IPS-18a (cell line): ENCODE results near the gene INPP5D.
"Not testable (repeated sequence)": the region's sequence is repeated elsewhere in the genome, so short reads cannot be mapped to it uniquely, and the experiment has no call there.

ENCODE experiments used
- H3K27ac ChIP-seq: one replicate; pipeline ENCODE4 v1.5.1; 2013; ENCODE audit warnings: low read length
- H3K27me3 ChIP-seq: one replicate; pipeline ENCODE4 v1.6.1; 2013; ENCODE audit warnings: mild to moderate bottlenecking, low read length; ENCODE audit not compliant: control insufficient read depth, insufficient read depth
- H3K36me3 ChIP-seq: one replicate; pipeline ENCODE4 v1.6.1; 2013; ENCODE audit warnings: low read depth, low read length; ENCODE audit not compliant: control insufficient read depth
- H3K4me1 ChIP-seq: one replicate; pipeline ENCODE4 v1.6.1; 2013; ENCODE audit warnings: low read depth, low read length; ENCODE audit not compliant: control insufficient read depth
- H3K4me3 ChIP-seq: one replicate; pipeline ENCODE4 v1.5.1; 2013; ENCODE audit warnings: low read length
- H3K9ac ChIP-seq: one replicate; pipeline ENCODE4 v1.6.1; 2013; ENCODE audit warnings: mild to moderate bottlenecking, low read length, moderate library complexity
- H3K9me3 ChIP-seq: one replicate; pipeline ENCODE4 v1.6.1; 2013; ENCODE audit warnings: low read depth, low read length; ENCODE audit not compliant: control insufficient read depth

The INPP5D gene

GRCh38 chr2:233059797-233060500 lies at the start of gene INPP5D:
Gene INPP5D, plus strand, starts transcription at chr2:233060342. Its CDS starts 137 bp downstream, at chr2:233060479.
- Histone ChIP-seq H3K27me3 (peaks cover 1% of the 10 kb centered on the region), H3K36me3 (no peaks in the 10 kb centered on the region), H3K9ac (no peak within 1 kb of the TSS), H3K9me3 (no peaks in the 10 kb centered on the region), H3K4me3 (no peak within 1 kb of the TSS), H3K4me1 (peaks cover 4% of the 10 kb centered on the region), H3K27ac (no peak within 1 kb of the TSS)

DNA sequence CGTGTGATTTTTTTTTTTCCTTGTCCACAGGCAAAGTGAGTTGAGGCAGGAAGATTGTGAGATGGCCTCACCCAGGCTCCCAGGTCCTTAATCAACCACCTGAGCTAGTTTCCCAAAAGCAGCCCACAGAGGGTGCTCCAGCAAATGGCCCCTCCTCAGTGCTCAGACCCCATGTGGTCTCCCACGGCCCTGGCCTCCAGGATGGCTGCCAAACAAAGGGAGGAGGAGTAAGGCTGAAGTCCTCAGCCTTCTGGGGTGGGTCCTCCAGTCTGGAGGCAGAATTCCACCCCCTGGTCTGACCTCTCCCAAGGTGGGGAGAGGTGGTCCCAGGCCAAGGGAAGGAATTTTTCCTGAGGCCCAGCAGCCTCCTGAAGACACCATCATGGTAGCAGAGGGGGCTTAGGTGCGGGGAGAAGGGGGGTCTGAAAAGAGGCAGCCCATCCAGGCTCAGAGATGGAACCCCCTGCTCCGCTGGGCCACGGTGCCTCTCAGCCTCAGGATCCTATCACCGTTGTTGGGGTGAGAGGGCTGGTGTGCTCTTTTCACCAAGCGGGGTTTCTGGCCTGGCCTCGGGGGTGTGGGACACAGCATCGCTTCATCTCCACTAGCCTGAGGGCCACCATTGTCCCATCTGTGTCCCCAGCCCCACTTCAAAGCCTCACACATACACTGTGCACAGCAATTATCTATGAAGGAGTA lies 49.4 kb upstream of the INPP5D start:
- Histone ChIP-seq H3K4me3 (no peak overlapping the region), H3K4me1 (no peaks in the 10 kb centered on the region), H3K27me3 (no peaks in the 10 kb centered on the region), H3K27ac (no peak overlapping the region), H3K36me3 (no peaks in the 10 kb centered on the region), H3K9ac (no peak overlapping the region), H3K9me3 (no peaks in the 10 kb centered on the region)

DNA sequence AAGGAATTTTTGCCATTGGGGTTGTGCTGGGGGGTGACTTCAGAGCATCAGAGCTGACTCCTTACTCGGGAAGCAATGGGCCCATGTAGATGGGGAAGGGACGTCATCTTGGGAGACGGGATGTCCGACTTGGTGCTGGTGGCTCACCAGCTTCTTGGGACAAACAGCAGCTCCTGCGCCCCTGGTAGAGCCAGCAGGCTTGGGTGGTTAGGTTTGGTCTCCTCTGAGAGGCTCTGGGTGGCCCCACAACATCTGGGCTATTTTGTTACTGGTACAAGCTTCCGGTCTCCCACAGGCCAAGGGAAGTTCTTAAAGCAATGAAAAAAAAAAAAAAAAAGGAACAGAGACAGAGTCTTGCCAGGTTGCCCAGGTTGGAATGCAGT lies 48.9 kb upstream of the INPP5D start:
- H3K9ac ChIP-seq: no peak overlapping the region

GRCh38 chr2:233011702-233012131 lies 48.4 kb upstream of the INPP5D start:
- Histone ChIP-seq H3K36me3 (no peaks in the 10 kb centered on the region), H3K27ac (no peak overlapping the region), H3K4me1 (no peaks in the 10 kb centered on the region), H3K9me3 (no peaks in the 10 kb centered on the region), H3K4me3 (no peak overlapping the region), H3K27me3 (no peaks in the 10 kb centered on the region), H3K9ac (no peak overlapping the region)

More for the DNA sequence above, 48.9 kb upstream of the INPP5D start:
- H3K27me3 ChIP-seq: no peaks in the 10 kb centered on the region
- H3K36me3 ChIP-seq: no peaks in the 10 kb centered on the region
- H3K27ac ChIP-seq: no peak overlapping the region
- no peaks in the 10 kb centered on the region for H3K4me1 ChIP-seq
- H3K9me3 ChIP-seq: no peaks in the 10 kb centered on the region
- H3K4me3 ChIP-seq: no peak overlapping the region

DNA sequence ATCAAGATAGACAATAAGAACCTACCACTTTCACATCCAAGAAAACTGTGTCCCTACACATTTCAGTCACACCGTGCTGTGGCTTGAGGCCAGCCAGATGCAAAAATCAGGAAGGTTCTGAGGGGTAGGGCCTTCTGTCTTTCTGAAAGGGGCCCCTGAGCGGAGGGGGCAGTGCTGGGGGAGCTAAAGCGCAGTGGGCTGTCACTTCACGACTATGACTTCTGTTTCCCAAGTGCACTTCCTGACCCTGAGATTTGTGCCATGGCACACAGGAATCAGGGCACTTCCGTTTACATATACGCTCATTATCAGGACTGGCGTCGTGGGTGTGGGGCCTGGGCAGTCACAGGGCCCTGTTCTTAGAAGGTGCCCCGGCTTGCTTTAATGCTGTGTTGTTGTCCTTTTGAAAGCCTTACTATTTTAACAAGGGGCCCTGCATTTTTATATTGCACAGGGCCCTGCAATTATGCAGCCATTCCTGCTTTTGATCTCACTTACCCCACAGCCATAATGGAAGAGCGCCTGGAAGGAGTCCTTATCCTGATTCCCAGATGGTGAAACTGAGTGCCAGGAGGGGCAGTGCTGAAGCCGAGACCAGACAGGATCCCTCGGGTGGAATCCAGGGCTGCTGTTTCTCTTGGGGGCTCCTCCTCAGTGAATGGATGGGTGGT lies 47.7 kb upstream of the INPP5D start:
- Histone ChIP-seq H3K36me3 (no peaks in the 10 kb centered on the region), H3K9ac (no peak overlapping the region), H3K9me3 (no peaks in the 10 kb centered on the region), H3K4me1 (no peaks in the 10 kb centered on the region), H3K27ac (no peak overlapping the region), H3K4me3 (no peak overlapping the region), H3K27me3 (no peaks in the 10 kb centered on the region)

GRCh38 chr2:233013027-233013461 lies 47.1 kb upstream of the INPP5D start, which contains the start of gene NGEF:
Gene NGEF, minus strand, starts transcription at chr2:233013256. Its CDS starts 38,366 bp downstream, at chr2:232974890.
- no peaks in the 10 kb centered on the region for H3K4me1 ChIP-seq
- no peak within 1 kb of the TSS for H3K27ac ChIP-seq
- no peak within 1 kb of the TSS for H3K4me3 ChIP-seq

GRCh38 chr2:233013650-233014049 lies 46.5 kb upstream of the INPP5D start:
- Histone ChIP-seq H3K27me3 (no peaks in the 10 kb centered on the region), H3K9me3 (no peaks in the 10 kb centered on the region), H3K4me3 (no peak overlapping the region), H3K27ac (no peak overlapping the region), H3K9ac (no peak overlapping the region), H3K4me1 (no peaks in the 10 kb centered on the region), H3K36me3 (no peaks in the 10 kb centered on the region)

More at GRCh38 chr2:233013027-233013461, 47.1 kb upstream of the INPP5D start, which contains the start of gene NGEF:
- Histone ChIP-seq H3K9ac (no peak within 1 kb of the TSS), H3K9me3 (no peaks in the 10 kb centered on the region), H3K27me3 (no peaks in the 10 kb centered on the region), H3K36me3 (no peaks in the 10 kb centered on the region)

DNA sequence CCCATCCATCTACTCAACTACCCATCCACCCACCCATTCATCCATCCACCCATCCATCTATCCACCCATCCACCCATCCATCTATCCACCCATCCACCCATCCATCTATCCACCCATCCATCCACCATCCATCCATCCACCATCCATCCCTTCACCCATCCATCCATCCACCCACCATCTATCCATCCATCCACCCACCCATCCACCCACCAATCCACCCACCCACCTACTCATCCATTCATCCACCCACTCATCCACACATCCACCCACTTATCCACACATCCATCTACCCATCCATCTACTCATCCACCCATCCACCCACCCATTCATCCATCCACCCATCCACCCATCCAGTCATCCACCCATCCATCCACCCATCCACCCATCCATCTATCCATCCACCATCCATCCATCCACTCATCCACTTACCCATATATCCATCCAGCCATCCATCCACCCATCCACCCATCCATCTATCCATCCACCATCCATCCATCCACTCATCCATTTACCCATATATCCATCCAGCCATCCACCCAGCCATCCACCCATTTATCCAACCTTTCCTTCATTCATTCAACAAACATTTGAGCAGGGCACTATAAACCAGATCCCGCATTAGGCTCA lies 45.0 kb upstream of the INPP5D start:
- H3K36me3 ChIP-seq: no peaks in the 10 kb centered on the region
- H3K9me3 ChIP-seq: no peaks in the 10 kb centered on the region
- no peak overlapping the region for H3K4me3 ChIP-seq
- no peak overlapping the region for H3K27ac ChIP-seq
- no peaks in the 10 kb centered on the region for H3K4me1 ChIP-seq
- no peaks in the 10 kb centered on the region for H3K27me3 ChIP-seq
- no peak overlapping the region for H3K9ac ChIP-seq

DNA sequence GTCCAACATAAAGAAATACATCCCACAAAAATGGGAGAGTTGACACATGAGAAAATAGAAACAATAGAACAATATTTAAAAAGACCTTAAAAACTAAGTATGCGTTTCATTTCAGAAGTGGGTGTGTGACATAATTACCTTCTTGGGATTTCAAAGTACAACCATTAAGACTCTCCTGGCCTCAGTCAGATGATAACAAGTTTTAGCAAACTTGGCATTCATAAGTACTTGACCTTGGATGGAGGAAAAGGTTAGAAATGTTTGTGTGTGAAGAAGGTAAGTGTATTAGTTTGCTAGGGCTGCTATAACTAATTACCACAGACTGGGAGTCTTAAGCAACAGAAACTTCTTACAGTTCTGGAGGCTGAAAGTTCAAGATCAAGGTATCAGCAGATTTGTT lies 42.2 kb upstream of the INPP5D start:
- Histone ChIP-seq H3K27me3 (no peaks in the 10 kb centered on the region), H3K27ac (no peak overlapping the region), H3K9me3 (no peaks in the 10 kb centered on the region), H3K4me1 (no peaks in the 10 kb centered on the region), H3K9ac (no peak overlapping the region), H3K36me3 (no peaks in the 10 kb centered on the region), H3K4me3 (no peak overlapping the region)

DNA sequence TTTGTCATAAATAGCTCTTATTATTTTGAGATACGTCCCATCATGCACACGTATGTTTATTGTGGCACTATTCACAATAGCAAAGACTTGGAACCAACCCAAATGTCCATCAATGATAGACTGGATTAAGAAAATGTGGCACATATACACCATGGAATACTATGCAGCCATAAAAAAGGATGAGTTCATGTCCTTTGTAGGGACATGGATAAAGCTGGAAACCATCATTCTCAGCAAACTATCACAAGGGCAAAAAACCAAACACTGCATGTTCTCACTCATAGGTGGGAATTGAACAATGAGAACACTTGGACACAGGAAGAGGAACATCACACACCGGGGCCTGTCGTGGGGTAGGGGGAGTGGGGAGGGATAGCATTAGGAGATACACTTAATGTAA lies 40.5 kb upstream of the INPP5D start:
- not testable (repeated sequence) for H3K4me3 ChIP-seq, H3K27ac ChIP-seq, H3K27me3 ChIP-seq, H3K4me1 ChIP-seq, H3K9me3 ChIP-seq, H3K9ac ChIP-seq, H3K36me3 ChIP-seq

- Histone ChIP-seq H3K36me3 (no peaks in the 10 kb centered on the region), H3K27me3 (no peaks in the 10 kb centered on the region), H3K9me3 (no peaks in the 10 kb centered on the region), H3K4me3 (no peak overlapping the region), H3K27ac (no peak overlapping the region), H3K4me1 (no peaks in the 10 kb centered on the region), H3K9ac (no peak overlapping the region)
Observed at GRCh38 chr2:233020454-233020853, 39.7 kb upstream of the INPP5D start.
